Measurements from ENCODE around the gene DVL2.
"Not testable (repeated sequence)": the region's sequence is repeated elsewhere in the genome, so short reads cannot be mapped to it uniquely, and the experiment has no call there.

The DVL2 gene

GRCh38 chr17:7256766-7257456 lies 22.6 kb upstream of the DVL2 start:
- DNase-seq (ENCODE audit: low spot score), result no peak

DNA sequence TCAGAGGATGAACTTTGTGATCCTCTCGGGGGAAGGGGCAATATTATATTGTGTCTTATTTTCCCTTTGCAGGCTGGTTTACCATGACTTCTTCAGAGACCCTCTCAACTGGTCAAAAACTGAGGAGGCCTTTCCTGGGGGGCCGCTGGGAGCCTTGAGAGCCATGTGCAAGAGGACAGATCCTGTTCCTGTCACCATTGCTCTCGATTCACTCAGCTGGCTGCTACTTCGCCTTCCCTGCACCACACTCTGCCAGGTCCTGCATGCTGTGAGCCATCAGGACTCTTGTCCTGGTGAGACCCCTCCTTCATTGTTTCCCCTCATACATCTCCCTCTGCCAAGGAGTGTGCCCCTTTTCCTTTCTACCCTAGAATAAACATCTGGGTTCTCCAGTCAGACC lies 20.2 kb upstream of the DVL2 start:
- DNase-seq (ENCODE audit: low spot score), result no peak

GRCh38 chr17:7253082-7253481 lies 18.8 kb upstream of the DVL2 start:
- no peak for DNase-seq (ENCODE audit: low spot score)

- peak; percentile 94 for DNase-seq (ENCODE audit: low spot score)
These were observed 18.1 kb upstream of the DVL2 start, which contains the start of gene ELP5 for GRCh38 chr17:7252176-7253043. ELP5 (plus strand) TSS chr17:7252215; CDS start chr17:7252551, 336 bp downstream.

DNA sequence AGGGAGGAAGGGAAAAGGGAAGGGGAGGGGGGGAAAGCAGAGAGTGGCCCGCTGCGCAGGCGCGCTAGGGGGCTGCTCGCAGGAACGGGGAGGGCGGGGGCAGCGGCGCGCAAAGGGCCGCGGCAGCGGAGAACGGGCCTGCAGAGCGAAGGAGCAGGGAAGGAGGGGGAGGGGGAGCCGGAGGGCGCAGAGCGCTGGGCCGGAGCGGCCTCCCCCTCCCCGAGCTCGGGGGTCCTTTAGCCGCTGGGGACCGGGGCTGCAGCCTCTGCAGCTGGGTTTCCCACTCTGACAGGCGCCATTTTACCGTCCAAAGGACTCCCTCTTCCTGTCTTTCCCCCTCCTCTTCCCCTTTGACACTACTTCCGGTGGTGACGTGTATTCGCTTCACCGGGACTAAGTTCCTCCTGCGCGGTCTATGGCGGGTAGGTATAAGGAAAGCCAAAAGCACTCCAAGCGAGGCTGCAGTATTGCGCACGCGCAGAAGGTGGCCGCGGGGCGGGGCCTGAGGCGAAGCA lies 17.4 kb upstream of the DVL2 start, which contains the start of gene CTDNEP1:
TSS of gene CTDNEP1 (minus strand) at position 74 of the 515 bp plus-strand sequence. CDS start 438 bp downstream, outside the sequence.
- peak; percentile 99 for DNase-seq (ENCODE audit: low spot score)

DNA sequence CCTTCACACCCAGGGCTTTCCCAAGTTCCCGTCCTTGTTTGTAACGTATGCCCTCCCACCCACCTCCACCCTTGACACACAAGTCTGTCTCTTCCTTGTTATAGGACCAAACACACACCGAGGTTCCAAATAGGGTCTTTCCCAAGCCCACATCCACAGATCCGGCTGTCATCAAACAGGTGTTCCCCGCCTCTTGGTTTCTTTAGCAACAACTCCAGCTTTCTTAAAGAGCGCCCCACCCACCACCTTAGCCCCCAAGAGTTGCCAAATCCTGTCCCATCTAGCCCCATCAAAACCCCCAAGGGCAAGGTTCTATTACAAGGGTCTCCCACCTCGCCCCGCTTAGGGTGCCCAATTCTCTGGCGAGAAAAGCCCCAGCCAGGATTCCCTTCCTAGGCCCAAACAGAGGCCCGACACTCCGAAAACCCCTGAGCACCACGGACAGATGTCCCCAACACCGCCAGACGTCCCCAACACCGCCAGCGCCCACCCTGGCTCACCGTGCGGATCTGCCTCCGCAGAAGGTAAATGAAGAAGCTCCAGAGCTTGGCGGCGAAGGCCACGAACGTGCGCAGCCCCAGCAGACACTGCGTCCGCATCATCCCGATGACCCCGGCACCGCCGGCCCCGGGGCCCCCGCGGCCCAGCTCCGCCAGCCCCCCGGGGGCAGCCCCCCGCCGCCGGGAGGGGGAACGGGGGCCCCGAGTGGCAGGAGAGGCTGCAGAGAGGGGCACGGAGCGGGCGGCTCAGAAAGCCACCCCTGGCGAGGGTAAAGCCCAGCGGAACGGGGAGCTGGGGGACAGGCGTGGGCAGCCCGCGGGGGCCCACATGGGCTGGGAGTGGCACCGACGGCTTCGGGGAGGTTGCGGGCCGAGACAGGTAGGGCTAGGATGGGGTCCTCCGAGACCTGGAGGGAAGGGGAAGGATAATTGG lies 16.6 kb upstream of the DVL2 start:
- no peak for DNase-seq (ENCODE audit: low spot score)

GRCh38 chr17:7249830-7250229 lies 15.5 kb upstream of the DVL2 start:
- no peak for DNase-seq (ENCODE audit: low spot score)

GRCh38 chr17:7249214-7249613 lies 14.9 kb upstream of the DVL2 start:
- DNase-seq (ENCODE audit: low spot score), result no peak

DNA sequence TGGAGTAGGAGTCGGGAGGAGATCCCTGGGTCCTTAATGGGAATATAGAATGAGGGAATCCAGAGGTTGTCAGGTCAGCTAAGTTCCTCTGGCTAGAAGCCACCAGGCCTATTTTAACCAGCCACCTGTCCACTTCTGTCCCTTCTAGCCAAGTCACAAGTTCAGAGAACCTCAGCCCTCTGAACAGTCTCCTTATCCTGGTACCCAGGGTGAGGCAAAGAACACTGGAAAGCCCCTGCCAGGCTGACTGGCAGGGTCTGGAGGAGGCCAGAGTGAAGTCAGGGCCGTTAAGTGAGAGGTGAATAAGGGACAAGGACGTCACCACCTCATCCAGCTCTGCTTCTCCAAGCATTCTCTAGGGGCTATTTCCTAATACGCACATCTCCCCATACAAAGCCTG lies 14.5 kb upstream of the DVL2 start:
- DNase-seq (ENCODE audit: low spot score), result no peak

DNA sequence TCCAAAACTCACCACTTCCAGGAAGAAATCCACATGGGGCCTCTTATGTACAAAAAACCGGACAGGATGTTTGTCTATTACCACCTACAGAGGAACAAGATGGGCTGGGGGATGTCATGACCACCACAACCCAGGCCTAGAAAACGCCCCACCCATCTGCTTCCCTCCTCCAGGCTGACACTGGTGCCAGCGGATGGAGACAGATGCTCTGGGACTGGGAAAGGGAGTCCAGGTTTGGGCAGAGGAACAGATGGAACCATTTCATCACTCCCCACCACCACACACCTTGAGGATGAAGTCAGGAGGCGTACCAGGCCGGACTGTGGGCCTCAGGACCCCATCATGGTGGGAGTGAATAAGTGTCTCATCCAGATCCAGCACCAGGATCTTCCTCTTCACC lies 12.5 kb upstream of the DVL2 start:
- no peak for DNase-seq (ENCODE audit: low spot score)

- DNase-seq (ENCODE audit: low spot score), result not testable (repeated sequence)
These were observed 9.5 kb upstream of the DVL2 start for GRCh38 chr17:7243838-7244237.

DNA sequence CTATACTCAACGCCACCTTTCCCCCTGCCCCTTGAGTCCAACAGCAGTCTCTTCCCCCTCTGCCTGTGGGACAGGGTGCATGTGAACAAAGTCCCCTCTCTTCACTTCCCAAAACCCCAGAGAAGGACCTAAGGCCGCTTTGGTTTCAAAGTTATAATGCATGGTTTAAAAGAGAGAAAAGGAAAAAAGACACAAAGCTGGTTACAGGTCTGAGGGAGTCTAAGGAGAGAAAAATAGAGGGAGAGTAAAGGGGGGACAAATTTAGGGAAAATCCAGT lies 9.1 kb upstream of the DVL2 start:
- no peak for DNase-seq (ENCODE audit: low spot score)

DNA sequence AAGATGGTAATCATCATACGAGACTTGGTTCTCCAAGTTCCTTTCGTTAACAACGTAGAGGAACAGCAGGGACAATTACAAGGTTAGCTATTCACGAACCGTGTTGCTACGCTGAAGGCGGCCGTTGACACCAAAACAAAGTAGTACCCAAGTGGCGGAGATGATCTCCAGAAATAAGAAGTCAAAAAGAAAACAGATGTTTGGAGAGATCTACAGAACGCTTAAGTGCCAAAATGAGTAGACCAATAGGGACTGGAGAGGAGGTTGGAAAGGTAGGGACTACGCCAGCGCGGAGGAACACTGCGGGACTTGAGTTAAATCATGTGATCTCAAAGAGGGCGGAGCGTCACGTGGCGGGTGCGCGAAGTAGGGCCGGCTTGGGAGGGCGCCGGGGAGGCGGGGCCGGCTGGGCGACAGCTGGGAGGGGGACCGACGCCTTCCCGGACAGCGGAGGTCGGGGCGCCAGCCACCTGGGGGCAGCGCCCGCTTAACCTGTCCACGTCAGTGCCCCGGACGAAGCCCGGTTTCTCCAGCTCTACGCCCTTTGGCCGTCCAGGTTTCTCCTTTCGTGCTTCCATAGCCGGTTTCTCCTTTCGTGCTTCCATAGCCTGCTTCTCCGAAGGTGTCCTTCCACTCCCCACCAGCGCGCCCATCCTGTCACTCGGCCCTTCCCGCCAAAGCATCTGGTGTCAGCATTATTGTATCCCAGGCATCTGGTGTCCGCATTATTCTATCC lies 8.6 kb upstream of the DVL2 start:
- DNase-seq (ENCODE audit: low spot score), result peak; percentile 95

DNA sequence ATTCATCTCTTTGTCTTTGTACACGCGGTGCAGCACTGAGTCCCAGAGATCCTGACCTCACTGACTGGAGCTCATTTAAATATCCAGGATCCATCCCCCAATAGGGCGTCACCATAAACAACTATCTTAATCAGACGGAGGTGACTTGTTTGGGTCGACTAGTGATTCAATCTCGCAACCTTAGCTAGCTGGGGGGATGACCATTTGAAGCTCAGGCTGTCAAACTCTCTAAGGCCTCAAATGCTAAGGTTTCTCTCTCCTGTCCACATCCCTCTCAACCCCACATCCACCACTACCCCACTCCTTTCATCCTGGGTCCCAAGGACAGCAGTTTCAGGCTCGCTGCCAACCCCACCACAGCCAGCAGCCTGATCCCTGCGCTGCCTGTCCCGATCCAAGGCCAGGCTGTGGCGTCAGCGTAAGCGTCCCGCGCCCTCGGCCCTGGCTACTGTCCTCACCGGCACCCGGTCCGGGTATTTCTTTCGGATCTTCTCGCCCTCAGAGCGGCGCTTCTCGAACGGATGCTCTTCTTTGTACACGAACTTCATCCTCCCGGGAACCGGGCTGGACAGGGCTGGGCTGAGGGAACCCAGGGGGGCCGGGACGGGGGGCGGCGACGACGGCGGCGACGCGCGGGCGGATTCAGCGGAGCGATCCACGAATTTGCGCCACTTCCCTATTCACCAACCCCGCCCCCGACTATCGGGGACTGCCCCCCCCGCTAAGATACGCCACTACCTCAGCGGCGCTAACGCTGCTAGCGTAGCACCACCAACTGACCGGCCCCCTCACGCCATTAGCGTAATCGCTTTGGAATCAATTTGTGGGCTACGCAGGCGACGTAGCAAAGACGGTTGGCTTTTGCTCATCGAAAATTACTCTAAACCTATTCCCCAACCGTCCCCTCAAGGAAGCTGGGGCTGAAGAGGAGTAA lies 7.7 kb upstream of the DVL2 start, which contains the start of gene GABARAP:
TSS of gene GABARAP (minus strand) at position 667 of the 934 bp plus-strand sequence. CDS start at position 548, 119 bp downstream.
- DNase-seq (ENCODE audit: low spot score), result peak; percentile 97

DNA sequence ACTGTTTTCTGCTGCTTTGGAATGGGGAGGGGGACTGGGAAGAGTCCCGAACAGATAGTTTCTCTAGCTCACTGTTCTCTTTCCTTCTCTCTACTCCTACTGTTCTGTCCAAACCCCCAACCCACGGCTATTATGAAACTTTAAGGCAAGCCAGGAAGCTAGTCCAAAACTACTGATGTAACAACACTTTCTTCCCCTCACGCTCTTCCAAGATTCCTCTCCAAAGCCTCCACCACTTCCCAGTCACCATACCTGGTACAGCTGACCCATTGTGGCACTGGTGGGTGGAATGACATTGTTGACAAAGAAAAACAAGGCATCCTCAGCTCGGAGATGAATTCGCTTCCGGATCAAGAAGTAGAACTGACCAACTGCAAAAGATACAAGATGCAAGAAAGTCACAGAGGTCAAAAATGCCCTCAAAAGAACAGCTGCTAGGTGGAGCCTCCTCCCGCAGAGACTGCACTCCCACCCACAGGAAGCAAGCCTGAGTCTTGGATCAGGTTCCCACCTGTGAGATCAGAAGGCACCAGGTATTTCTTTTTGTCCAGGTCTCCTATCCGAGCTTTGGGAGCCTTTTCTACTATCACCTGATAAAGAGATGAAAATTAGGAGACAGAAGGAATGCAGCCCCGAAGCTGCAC lies 6.9 kb upstream of the DVL2 start:
- DNase-seq (ENCODE audit: low spot score), result no peak

DNA sequence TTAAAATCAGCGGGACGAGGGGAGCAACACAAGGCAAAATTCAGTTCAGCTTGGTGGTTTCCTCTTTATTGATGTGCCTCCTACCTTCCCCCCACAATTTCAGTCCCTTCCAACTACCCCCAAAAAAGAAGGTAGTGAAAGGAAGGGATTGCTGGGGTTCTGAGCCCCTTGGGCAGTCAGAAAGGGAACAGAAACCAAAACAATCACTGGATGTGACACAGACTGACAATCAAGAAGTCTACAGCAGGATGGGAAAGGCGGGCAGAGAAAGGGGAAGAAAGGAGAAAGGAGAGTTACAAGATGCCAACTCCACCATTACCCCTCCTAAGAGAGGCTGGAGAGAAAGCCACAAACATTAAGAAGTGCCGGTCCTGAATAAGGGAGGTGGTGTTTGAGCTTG lies 6.1 kb upstream of the DVL2 start:
- DNase-seq (ENCODE audit: low spot score), result peak; percentile 70

GRCh38 chr17:7239091-7240027 lies 5.0 kb upstream of the DVL2 start, which contains the start of gene PHF23:
PHF23 (minus strand) TSS chr17:7239457; CDS start chr17:7239279, 178 bp downstream.
- DNase-seq (ENCODE audit: low spot score), result peak; percentile 100

GRCh38 chr17:7238420-7239090 lies 4.2 kb upstream of the DVL2 start:
- DNase-seq (ENCODE audit: low spot score), result no peak
